ENCODE measurements around the gene CCDC78. TPM values are rescaled to one million over a fixed set of nuclear protein-coding genes. Genes with fewer than 3 reads are reported as not detected.

The CCDC78 gene
- total RNA-seq, 2 donors from 2014 or later: 0.43 to 0.56 TPM

DNA sequence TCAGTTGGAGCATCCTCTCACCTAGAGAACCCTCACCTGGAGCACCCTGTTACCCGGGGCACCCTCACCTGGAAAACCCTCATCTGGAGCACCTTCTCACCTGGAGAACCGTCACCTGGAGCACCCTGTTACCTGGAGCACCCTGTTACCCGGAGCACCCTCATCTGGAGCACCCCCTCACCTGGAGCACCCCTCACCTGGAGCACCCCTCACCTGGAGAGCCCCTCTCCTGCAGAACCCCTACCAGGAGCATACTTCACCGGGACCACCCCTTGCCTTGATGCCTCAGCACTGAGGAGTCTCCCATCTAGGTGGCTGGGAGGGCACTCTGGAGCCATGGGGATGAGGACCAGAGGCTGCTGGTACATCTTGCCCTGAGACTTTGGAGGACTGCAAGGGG is 17.3 kb downstream of the CCDC78 start:
- Histone ChIP-seq H3K4me3 (no peak overlapping the region), H3K27ac (no peak overlapping the region), H3K4me1 (peaks cover 0 to 36% of the 10 kb centered on the region in 2 donors), H3K9me3 (no peaks in the 10 kb centered on the region), H3K27me3 (peaks cover 12 to 47% of the 10 kb centered on the region in 2 donors), H3K36me3 (no peaks in the 10 kb centered on the region)
- no peak for DNase-seq (ENCODE audit: low spot score)
- TF ChIP-seq, protein P1, sequence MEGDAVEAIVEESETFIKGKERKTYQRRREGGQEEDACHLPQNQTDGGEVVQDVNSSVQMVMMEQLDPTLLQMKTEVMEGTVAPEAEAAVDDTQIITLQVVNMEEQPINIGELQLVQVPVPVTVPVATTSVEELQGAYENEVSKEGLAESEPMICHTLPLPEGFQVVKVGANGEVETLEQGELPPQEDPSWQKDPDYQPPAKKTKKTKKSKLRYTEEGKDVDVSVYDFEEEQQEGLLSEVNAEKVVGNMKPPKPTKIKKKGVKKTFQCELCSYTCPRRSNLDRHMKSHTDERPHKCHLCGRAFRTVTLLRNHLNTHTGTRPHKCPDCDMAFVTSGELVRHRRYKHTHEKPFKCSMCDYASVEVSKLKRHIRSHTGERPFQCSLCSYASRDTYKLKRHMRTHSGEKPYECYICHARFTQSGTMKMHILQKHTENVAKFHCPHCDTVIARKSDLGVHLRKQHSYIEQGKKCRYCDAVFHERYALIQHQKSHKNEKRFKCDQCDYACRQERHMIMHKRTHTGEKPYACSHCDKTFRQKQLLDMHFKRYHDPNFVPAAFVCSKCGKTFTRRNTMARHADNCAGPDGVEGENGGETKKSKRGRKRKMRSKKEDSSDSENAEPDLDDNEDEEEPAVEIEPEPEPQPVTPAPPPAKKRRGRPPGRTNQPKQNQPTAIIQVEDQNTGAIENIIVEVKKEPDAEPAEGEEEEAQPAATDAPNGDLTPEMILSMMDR (IDR thresholded peaks at IDR 0.05): no peak

DNA sequence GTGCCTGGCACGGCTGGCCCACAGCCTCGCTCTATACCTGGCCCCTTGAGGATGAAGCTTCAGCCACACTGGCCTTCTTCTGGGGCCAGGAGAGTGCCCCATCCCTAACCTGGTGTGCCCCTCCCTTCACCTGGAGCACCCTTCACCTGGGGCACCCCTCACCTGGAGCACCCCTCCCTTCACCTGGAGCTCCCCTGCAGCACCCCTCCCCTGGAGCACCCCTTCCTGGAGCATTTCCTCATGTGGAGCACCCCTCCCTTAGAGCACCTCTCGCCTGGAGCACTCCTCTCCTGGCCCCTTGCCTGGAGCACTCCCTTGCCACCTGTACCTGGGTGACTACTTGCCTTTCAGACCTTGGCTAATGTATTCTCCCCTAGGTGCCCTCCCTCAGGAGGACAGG is 18.2 kb downstream of the CCDC78 start:
- TF ChIP-seq, protein P1 (IDR thresholded peaks at IDR 0.05): no peak
- H3K27me3 ChIP-seq: peaks cover 12 to 51% of the 10 kb centered on the region in 2 donors

DNA sequence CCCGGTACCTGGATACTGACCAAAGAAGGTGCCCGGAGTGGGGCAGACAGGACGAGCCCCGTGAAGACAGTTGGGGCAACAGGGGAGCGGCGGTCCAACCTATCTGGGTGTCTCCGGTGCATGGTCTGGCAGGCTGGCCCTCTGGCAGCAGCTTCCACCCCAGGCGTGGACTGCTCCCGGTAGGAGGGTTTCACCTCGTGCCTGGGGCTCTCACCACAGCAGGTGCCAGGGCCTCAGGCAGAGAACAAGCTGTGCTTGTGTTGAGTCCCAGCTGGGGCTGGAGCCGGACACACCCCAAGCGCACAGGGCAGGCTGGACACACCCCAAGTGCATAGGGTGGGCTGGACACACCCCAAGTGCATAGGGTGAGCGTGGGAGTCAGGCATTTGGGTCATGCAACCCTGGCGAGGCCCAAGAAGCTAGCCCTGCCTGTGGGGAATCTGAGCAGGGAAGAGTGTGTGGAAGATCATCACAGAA is 19.1 kb downstream of the CCDC78 start:
- no peaks in the 10 kb centered on the region for H3K36me3 ChIP-seq
- TF ChIP-seq, protein P1 (IDR thresholded peaks at IDR 0.05): no peak
- H3K4me3 ChIP-seq: no peak overlapping the region
- H3K27me3 ChIP-seq: peaks cover 12 to 56% of the 10 kb centered on the region in 2 donors
- H3K9me3 ChIP-seq: no peaks in the 10 kb centered on the region
- no peak overlapping the region for H3K27ac ChIP-seq
- no peak for DNase-seq (ENCODE audit: low spot score)
- H3K4me1 ChIP-seq: peaks cover 0 to 36% of the 10 kb centered on the region in 2 donors

More for the DNA sequence above, 18.2 kb downstream of the CCDC78 start:
- Histone ChIP-seq H3K4me1 (peaks cover 0 to 36% of the 10 kb centered on the region in 2 donors), H3K4me3 (no peak overlapping the region), H3K27ac (no peak overlapping the region), H3K9me3 (no peaks in the 10 kb centered on the region), H3K36me3 (no peaks in the 10 kb centered on the region)
- no peak for DNase-seq (ENCODE audit: low spot score)

DNA sequence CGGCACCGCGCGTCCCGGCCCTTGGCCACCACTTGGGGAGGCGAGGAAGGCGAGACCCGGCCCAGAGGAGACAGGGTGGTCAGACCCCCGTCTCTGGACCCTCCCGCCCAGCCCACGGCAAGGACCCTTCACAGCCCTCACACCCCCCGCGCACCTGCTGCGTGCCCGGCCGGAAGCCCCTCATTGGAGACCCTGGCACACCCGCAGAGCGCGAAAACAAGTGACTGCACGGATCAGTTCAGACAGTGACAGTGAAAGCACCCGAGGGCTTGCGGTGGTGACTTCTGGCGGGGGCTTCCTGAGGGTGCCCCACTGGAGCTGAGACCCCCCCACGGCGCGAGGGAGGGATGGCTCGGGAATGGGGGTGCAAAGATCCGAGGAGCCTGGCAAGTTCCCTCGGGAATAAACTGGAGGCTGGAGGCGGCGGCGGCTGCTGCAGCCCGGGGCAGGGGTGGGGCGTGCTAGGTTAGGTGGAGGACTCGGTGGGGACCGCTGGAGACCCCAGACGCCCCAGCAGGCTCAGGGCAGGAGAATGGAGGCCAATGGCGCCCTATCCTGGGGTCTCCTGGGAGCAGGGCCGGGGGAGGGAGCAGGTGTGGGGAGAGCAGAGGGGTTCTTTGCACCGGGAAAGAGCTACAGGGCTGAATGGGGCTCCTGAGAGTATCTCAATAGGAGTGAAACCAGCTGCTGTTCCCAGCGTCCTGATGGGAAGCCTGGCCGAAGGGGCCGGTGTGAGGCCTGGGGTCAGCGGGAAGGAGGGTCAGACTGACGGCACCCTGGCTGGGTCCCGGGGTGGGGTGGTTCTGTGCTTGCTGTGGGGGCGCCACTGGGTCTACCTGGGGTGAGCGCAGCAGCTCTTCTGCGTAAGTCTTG is 19.8 kb downstream of the CCDC78 start:
- no peaks in the 10 kb centered on the region for H3K36me3 ChIP-seq
- DNase-seq (ENCODE audit: low spot score): no peak
- no peaks in the 10 kb centered on the region for H3K9me3 ChIP-seq
- H3K4me1 ChIP-seq: peaks cover 0 to 30% of the 10 kb centered on the region in 2 donors
- no peak overlapping the region for H3K27ac ChIP-seq
- H3K4me3 ChIP-seq: peak overlapping the region in 1 of 2 donors; percentile 31
- H3K27me3 ChIP-seq: peaks cover 12 to 61% of the 10 kb centered on the region in 2 donors
- TF ChIP-seq, protein P1 (IDR thresholded peaks at IDR 0.05): no peak

DNA sequence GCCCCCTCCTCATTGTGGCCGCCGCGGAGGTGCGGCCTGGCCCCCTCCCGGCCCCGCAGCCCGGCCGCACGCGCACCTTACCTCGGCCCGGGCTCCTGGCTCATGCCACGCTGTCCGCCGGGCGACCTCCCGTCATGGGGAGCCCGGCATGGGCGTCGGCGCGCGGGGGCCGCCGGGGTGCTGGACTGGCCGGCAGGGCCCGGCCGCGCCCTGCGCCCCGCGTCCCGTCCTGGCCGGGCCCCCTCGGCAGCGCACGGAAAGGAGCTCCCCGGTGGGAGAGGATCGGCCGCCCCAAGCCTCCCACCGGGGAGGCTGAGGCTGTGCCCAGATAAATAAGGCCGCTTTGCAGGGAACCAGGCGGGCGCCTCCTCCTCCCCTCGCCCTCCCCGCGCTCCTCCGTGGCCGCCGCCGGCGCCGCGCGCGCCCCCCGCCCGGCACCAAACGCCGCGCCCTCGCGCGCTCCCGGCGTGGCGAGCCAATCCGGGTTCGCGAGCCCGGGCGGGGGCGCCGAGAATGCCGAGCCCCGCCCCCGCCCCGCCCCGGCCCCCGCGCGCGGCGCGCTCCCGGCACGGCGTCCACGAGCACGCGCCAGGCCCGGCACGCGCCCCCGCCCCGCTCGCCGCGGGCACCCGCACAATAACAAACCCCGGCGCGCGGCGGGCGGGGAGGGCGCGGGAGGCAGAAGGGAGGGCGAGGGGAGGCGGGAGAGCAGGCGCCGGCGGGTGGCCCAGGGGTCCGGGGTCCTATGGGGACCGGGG is 20.6 kb downstream of the CCDC78 start, which contains the start of gene FBXL16:
FBXL16 (minus strand) TSS at position 371 of the 758 bp plus-strand sequence. CDS start 8,396 bp downstream, outside the sequence.
- H3K27ac ChIP-seq: no peak within 1 kb of the TSS
- peaks cover 12 to 61% of the 10 kb centered on the region in 2 donors for H3K27me3 ChIP-seq
- peak within 1 kb of the TSS in 1 of 2 donors; percentile 31 for H3K4me3 ChIP-seq
- H3K4me1 ChIP-seq: peaks cover 0 to 34% of the 10 kb centered on the region in 2 donors
- DNase-seq (ENCODE audit: low spot score): no peak
- H3K36me3 ChIP-seq: no peaks in the 10 kb centered on the region
- no peaks in the 10 kb centered on the region for H3K9me3 ChIP-seq
- TF ChIP-seq, protein P1 (IDR thresholded peaks at IDR 0.05): no peak
